Gastroesophageal sphincter (tissue), 2 donors: ENCODE results near the gene PIK3R4.

Experiments used
- POLR2A ChIP-seq, 2 donors: fragments of 450-650 bp; IDR thresholded peaks; one replicate each; pipeline ENCODE4 v1.6.1; 2017; ENCODE audit warnings: antibody characterized with exemption in 2 of 2, mild to moderate bottlenecking in 2 of 2, moderate library complexity in 1 of 2
- POLR2AphosphoS5 ChIP-seq: sonication (generic); formaldehyde crosslinking; IDR thresholded peaks from one replicate; pipeline ENCODE4 v1.6.1; 2017; ENCODE audit warnings: antibody characterized with exemption

GRCh38 chr3:130686833-130687232 is 59.8 kb downstream of the PIK3R4 start:
- TF ChIP-seq POLR2A (IDR thresholded peaks at IDR 0.05) (no peak), POLR2AphosphoS5 (no peak)
